Stimulated activated CD4-positive, alpha-beta T cell treated with anti-CD3 and anti-CD28 coated beads, TNF-alpha, amount 100 ng/mL, for 24 hours (primary cell): ENCODE results near the gene SLC47A2.

Experiments
- DNase-seq, 3 experiments: peaks; one replicate each; pipeline ENCODE4 v3.0.0-alpha.2; 2020; ENCODE audit warnings: low read depth in 3 of 3

Gene SLC47A2

DNA sequence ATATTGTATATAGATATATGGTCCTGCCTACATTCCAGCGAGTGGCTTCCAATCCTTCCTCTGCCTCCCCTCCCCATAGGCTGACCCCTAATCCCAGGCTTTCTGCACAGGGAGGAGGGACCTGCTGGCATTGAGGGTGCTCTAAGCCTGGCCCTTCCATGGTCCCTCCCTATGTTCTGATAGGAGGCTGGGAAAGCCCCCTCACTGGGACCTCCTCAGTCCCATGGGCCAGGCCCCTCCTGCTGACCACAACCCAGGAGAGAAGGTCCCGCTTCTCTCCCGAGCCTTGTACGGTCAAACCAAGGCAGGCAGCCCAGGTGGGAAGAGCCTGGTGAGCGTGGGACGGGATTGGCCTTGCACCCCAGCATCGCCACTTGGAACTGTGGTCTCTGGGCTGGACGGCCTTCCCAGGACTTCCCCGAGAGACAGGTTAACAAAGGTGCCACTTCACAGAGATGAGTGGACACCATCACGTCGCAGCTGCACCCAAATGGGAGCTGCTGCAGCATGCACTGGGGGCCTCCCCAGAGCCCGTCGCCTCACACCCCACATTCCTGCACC is 30.9 kb upstream of the SLC47A2 start:
- DNase-seq: no peak

DNA sequence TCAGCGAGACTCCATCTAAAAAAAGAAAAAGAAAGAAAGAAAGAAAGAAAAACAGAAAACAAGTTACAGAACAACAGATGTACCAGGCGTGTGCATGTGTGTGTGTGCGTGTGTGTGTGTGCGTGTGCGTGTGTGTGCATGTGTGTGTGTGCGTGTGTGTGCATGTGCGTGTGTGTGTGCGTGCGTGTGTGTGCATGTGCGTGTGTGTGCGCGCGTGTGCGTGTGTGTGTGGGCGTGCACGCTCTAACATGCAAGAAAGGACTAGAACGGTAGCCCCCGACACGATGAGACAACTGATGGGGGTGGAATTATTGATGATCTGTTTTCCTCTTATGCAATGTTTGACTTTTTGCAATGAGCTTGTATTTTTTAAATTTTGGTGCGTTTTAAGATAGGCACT is 30.1 kb upstream of the SLC47A2 start:
- DNase-seq: no peak

DNA sequence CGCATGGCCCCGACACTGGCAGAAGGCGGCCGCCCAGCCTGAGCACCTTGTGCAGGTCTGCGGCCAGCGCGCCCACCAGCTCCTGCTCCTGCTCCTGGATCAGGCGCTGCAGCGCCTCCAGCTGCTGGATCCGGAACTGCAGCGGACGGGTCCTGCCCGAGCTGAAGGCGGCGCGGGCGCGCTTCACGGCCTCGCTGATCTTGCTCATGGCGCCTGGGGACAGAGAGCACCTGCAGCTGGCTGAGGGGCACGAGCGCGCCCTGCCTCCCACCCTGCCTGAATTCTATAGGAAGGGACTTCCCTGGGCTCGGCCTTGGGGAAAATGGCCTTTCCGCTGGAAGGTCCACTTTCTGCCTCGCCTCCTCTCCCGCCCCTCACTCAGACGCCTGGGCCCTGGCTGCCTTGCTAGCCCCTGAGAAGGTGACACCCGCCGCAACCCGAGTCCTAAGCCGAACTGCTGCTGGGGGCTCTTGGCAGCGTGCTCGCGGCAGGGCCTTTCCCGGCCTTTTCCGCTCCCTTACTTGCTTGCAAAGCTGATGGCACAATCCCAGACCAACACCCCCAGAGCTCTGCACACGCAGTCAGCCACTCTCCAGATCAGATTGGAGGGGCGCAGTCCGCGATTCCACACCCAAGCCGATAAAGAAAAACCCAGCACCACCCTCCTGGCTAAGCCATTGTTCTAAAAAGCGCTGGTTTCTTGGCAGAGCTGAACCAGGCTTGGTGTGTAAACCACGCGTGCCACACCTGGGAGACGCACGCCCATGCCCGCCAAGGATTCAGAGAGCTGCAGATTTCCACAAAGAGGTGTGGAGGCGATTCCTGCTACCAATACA is 28.8 kb upstream of the SLC47A2 start:
- DNase-seq: peak; percentile 70 to 89 (median 75)

DNA sequence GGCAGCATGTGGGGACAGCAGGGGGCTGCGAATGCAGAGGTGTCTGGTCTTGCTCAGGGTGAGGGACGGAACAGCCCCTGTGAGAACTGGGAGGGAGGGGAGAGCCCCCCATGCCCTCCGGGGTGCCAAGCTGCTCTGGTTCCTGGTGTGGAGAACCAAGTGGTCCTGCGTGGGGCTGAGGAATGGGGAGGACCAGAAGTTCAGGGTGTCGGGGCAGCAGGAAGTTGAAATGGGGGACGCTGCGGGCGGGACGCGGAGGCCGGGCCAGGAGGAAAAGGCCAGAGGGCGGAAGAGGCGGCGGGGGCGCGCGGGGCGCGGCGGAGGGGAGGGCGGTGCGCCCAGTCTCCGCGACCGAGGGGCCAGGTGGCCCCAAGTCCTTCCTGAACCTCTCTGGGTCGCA is 28.1 kb upstream of the SLC47A2 start:
- peak in 1 of 3 experiments; percentile 11 for DNase-seq

DNA sequence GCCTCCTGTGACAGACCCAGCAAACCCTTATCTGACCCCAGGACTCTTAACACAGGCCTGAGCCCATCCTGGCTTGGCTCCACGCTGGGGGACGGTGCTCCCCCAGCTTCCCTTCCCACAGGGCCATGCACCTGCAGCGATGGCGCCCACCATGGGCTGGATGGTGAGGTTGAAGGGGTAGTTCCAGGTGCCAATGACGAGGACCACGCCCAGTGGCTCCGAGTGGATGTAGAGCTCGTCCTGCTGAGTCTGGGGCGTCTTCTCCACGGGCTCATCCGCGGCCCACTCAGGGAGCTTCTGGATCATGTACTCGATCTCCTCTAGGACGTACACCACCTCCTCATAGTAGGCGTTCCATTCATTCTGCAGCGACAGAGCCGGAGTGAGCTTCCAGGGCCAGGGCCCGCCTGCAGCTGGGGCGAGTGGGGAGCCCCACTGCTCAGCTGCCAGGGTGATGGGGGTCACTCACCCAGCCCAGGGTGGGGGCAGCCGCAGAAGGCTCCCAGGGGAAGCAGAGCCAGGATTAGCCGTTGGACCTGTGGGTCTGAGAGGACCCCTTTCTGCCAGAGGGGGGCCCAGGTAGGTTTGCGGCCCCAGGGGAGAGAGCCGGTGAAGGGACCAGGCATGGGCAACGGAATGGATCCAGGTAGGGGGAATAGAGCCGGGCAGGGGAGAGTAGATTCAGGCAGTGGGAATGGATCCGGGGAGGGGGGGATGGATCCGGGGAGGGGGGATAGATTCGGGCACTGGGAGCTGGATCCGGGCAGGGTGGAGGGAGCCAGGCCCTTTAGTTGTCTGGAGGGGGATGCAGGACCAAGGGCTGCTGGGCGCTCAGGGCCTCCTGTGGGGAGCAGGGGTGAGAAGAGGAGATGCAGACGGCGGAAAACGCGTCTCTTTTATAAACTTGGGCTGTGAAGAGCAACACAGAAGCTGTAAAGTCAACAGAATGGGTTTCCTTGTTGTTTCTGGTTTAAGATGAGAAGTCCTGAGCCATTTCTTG is 27.0 kb upstream of the SLC47A2 start:
- no peak for DNase-seq

DNA sequence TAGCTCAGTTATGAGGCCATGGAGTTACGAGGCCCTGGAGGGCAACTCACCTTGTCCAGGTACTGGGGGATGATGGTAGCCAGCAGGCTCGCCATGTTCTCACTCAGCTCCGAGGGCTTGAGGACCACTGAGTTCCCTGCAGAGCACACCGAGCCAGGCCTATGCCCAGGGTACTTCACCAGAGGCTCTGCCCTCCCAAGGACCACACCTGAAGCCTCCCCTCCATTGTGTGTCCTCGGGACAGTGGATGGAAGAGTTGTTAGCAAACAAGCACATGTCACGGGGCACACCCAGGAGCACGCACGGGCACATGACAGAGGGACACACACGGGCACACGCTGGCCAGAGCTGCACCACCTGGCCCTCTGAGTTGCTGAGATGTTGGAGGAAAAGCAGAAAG is 26.1 kb upstream of the SLC47A2 start:
- no peak for DNase-seq

DNA sequence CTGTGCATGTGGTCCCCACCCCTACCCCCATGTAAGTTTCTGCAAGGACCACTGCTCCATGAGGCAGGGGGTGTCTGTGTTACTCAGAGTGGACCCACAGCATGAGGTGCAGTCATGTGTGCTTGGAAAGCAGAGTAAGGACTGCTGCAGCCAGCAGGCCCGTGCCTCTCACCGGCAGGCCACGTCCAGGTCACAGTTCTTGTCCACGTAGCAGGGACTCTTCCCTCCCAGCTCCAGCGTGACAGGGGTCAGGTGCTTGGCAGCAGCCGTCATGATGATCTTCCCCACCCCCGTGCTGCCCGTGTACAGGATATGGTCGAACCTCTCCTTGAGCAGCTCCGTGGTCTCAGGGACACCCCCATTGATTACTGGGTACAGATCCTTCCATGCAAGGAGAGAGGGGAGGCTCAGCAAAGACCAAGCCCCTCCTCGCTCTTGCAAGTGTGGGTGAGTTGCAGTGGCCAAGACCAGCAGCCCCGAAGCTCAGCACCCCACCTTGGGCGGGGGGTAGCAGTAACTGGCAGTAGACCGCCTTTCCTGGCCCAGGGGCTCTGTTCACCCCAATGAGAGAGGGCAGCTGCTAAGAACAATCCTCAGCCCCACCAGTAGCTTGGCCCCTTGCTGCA is 25.6 kb upstream of the SLC47A2 start:
- no peak for DNase-seq

DNA sequence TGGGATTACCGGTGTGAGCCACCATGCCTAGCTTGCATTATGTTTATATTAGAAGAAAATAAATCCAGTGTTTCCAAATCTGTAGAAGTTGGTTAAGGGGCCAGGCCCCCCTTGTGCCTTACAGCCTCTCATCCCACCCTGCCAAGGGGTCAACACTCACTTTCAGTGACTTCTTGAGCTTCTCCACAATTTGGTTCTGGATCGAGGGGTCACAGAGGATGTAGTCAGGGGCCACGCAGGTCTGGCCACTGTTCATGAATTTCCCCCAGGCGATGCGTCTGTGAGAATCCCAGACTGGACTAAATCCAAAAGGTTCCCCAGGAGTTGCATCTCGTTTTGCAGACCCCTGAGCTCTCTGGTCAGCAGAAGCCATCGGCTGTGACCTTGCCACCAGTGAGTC is 24.5 kb upstream of the SLC47A2 start:
- no peak for DNase-seq

DNA sequence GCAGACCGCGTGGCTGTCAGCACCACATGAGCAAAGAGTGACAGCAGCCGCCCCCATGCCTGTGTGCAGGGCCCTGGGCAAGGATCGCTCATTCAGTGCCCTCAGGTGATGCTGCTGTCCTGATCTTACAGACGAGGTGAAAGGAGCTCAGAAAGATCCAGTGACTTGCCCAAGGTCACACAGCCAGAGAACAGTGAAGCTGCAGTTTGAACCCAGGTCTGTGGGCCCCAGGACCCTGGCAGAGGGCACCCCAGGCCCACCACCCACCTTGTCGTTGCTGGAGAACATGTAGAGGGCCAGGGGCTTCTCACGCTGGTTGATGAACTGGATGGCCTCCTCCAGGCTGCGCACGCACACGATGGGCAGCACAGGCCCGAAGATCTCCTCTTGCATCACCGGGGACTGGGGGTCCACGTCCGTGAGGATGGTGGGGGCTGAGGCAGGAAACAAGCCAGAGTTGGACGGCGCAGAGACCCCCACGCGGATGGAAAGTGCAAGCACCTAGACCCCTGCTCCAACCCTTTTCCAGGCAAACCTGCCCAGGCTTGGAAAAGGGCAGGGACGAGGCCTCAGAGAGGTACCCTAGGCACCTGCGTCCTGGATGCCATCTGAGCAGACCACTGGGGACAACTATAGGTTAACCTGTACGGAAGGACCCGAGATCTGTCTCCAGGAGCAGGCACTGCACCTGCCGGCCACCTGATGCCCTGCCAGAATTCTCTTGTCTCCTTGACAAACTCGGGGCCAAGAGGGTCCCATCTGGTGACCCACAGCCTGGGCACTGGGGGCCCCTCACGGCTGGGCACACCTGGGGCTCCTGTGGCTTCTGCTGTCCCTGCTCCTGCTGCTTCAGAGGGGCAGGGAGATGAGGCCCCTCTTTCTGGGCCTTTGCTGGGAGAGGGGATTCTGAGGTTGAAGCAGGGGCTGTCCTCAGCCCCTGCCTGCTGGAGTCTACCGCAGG is 23.1 kb upstream of the SLC47A2 start:
- no peak for DNase-seq

DNA sequence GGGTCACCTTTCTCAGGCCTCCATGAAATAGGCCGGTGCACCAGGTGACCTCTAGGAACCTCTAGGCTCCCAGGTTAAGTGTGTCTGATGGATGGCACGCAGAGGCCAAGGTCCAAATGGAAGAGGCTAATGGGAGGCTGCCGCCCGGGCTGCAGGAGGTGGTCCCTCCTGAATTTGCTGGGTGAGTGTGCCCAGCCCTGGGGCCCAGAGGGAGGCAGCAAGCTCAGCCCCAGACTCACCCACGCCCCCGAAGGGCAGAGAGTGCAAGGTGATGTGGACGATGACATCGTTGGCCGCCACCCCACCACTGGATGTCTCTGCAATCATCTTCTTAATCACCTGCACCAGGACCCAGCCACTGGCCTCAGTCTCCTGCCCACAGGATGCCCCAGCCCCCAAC is 22.4 kb upstream of the SLC47A2 start:
- no peak for DNase-seq

DNA sequence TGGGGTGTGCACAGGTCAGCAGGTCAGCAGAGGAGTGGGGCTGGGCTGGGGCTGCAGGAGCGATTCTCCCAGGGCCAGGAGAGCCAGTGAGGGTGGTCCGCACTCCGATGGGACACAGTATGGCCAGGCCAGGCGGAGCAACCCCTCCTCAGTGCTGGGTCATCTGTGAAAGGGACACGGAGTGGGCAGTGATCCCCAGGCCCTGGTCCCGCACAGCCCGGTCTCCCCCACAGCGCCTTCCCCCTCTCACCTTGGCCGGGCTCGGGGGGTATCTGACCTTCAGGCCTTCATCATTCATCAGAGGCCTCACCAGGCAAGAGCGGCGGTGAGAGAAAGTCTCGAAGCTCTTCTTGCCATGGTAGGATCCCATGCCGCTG is 21.7 kb upstream of the SLC47A2 start:
- DNase-seq: no peak

DNA sequence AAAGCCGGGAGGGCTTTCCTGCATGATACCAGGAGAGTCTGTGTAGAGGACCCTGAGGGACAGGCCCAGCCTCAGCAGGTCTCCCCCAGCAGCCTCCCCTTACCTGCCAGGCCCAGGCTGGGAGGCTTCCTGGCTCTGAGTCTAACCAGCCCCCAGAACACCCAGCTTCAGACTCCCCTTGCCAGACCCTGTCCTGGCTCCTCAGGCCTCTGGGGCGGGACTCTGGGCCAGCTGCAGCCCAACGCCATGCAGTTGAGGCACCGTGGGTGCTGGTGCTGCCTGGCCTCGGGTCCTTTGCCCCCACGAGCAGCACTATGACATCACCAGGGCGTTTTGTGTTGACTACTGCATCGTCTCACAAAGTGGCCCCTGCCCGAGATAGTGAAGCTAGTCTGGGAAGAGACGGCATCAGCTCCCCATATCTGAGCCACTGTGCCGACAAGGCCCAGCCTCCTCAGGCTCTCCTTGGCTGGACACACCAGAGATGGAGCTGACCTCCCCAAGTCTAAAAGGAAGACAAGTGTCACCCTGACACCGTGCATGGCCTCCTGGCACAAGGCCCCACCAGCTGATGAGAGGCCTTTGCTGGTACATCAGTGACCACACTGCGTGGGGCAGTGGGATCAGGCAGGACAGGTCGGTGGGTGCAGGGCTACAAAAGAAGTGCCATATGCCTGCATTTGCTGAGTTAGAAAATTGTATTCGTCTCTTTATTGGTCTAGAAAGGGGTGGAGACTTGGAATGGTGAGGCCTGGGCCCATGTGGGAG is 21.1 kb upstream of the SLC47A2 start:
- no peak for DNase-seq

DNA sequence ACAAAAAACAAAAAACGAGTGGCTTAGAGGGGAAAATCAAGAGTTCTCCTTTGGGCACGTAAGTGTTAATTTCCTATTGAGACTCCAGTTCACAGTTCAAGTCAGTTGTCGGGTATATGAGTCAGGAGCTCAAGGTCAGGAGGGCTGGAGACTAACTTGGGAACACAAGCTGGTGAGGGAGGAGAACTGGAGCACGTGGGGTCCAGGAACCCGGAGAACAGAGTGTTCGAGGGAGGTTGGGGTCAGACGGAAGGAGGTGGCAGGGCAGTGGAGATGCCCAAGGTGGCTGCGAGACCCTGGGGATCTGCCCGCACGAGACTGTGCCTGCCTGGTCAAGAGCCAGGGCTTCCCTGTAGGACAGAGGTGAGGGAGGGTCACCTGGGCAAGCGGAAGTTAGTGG is 19.7 kb upstream of the SLC47A2 start:
- no peak for DNase-seq

DNA sequence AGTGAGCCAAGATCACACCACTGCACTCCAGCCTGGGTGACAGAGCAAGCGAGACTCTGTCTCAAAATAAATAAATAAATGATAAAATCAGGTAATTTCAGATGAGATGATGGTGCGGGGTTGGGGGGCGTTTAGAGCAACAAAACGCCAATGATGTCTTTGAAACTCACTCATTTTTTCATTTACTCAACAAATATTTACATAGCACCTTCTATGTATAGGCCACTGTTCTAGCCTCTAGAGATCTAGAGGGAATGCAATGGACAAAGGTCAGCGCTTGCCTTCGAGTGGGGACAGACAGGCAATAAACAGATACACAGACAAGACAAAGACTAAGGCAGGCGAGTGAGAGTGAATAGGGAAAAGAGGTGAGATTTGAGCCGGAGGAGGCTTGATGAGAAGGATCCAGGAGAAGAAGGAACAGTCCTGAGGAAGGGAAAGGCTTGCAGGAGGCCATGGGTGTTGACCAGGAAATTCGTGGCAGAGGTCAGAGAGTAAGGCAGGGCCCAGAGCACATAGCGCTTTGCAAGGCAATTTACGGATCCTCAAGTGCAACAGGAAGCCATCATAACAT is 17.7 kb upstream of the SLC47A2 start:
- DNase-seq: no peak

DNA sequence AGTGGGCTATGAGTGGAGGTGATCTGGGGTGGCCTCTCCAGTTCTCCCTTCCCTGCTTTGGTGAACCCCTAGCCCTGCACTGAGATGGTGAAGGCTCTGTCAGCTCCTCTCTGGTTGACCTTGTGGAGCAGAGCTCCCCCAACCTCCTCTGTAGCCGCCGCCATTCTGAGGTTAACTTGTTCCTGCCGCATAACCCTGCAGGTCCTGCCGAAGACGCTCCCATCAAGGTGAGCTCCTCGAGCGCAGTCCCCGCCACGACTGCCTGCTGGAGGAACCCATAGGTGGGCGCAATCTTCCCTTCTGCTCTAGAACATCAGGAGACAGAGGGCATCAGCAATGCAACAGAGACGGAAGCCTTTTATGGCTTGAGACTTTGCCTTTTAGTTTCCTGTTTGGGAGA is 15.2 kb upstream of the SLC47A2 start:
- no peak for DNase-seq

DNA sequence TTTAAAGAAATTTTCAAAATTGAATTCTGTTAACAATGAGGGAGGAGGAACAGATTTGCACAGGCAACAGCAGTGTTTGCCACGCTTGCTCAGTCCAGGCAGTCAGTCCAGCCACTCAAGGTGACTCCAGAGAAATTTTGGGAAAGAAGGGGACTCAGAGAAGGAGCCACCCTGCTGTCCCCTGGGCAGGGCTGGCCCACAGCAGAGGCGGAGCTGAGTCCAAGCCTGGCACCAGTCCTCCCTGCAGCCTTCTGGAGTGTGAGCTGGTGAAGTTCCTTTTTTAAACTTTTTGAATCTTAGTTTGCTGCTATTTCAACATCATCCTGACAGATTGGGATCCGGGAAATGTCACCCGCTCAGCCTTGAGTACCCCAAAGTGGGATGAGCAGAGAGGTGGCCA is 14.5 kb upstream of the SLC47A2 start:
- DNase-seq: no peak

DNA sequence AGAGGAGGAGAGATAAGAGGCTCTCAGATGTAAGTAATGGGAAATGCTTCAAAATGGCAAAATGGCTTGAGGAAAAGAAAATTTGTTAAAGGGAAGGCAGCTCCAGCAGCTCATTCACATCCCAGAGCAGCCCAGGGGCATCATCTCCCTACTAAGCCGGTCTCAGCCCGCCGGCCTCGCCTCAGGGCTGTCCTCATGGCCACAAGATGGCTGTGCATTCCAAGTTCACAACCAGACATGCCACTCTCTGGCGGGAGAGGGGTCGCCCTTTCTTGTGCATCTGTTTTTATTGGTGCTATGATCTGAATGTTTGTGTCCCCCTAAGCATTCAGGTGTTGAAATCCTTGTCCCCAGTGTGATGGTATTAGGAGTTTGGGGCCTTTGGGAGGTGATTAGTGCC is 13.5 kb upstream of the SLC47A2 start:
- DNase-seq: no peak

DNA sequence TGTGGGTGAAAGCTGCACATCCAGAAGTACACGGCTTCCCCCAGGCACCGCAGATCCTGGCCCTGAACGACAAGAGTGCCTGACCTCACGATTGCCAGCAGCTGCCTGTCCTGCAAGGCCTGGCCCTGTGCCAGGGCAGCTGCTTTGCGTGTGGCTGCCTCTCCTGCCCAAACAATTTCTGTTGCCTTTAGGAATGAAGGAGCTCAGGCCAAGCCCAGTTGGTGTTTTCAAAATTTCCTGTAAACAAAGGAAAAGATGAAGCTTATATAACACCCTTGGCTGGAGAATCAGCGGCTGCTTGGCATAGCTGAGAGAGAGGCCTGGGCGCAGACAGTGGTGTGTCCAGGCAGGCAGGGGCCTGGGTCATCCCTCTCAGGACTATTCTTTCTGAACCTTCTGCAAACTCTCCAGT is 11.7 kb upstream of the SLC47A2 start:
- no peak for DNase-seq

DNA sequence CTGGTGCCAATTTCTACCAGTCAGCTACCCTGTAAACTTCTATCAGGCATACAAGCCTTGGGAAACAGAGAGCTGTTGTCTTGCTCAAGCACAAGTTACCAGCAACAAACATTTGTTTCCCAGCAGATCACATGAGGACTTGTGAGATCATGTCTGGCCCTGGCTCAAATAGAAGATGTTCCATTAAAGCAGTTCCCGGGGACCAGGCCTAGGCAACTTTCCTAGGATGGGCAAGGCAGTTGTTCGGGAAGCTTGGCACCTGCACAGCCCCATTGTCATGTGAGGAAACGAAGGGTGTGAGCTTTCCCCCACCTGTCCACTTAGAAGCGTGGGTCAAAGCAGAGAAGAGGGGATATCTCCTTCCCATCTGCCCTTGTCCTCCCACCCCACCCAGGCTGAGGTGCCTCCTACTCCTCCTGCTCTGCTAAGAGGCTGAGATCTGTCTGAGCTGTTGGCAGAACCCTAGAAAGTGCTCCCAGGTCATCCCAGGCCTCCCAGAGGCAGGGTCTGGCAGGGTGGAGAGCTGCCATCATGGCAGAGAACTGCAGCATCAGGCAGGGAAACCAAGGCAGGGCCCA is 11.2 kb upstream of the SLC47A2 start:
- no peak for DNase-seq
